ENCODE measurements around the gene ALDH4A1.

ALDH4A1 gene

GRCh38 chr1:18917071-18917799, 14.9 kb upstream of the ALDH4A1 start:
- no peak overlapping the region for H3K4me3 ChIP-seq (ENCODE audit: low read length)
- DNase-seq (ENCODE audit: low read depth): no peak
- TF ChIP-seq, protein P1, sequence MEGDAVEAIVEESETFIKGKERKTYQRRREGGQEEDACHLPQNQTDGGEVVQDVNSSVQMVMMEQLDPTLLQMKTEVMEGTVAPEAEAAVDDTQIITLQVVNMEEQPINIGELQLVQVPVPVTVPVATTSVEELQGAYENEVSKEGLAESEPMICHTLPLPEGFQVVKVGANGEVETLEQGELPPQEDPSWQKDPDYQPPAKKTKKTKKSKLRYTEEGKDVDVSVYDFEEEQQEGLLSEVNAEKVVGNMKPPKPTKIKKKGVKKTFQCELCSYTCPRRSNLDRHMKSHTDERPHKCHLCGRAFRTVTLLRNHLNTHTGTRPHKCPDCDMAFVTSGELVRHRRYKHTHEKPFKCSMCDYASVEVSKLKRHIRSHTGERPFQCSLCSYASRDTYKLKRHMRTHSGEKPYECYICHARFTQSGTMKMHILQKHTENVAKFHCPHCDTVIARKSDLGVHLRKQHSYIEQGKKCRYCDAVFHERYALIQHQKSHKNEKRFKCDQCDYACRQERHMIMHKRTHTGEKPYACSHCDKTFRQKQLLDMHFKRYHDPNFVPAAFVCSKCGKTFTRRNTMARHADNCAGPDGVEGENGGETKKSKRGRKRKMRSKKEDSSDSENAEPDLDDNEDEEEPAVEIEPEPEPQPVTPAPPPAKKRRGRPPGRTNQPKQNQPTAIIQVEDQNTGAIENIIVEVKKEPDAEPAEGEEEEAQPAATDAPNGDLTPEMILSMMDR (conservative IDR thresholded peaks at IDR 0.05; ENCODE audit: low read depth, low read length): no peak

DNA sequence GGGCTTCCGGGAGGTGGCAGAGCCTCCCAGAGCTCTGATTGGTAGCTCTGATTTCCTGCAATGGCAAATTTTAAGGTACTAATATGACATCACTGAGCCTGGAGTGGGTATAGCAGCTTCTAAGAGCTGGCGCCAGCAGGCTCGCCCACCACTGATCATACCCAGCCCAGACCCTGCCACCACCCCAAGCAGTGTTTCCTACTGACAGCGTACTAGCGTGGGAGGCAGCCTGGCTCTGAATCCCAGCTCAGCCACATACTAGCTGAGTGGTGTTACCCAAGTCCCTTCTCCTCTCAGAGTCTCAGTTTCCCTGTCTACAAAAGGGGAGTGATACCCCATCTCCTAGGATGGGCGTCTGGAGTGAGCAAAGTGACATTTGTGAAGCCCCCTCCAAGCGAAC, 13.0 kb upstream of the ALDH4A1 start:
- no peak overlapping the region for H3K4me3 ChIP-seq (ENCODE audit: low read length)
- no peak for DNase-seq (ENCODE audit: low read depth)
- TF ChIP-seq, protein P1 (conservative IDR thresholded peaks at IDR 0.05; ENCODE audit: low read depth, low read length): no peak

DNA sequence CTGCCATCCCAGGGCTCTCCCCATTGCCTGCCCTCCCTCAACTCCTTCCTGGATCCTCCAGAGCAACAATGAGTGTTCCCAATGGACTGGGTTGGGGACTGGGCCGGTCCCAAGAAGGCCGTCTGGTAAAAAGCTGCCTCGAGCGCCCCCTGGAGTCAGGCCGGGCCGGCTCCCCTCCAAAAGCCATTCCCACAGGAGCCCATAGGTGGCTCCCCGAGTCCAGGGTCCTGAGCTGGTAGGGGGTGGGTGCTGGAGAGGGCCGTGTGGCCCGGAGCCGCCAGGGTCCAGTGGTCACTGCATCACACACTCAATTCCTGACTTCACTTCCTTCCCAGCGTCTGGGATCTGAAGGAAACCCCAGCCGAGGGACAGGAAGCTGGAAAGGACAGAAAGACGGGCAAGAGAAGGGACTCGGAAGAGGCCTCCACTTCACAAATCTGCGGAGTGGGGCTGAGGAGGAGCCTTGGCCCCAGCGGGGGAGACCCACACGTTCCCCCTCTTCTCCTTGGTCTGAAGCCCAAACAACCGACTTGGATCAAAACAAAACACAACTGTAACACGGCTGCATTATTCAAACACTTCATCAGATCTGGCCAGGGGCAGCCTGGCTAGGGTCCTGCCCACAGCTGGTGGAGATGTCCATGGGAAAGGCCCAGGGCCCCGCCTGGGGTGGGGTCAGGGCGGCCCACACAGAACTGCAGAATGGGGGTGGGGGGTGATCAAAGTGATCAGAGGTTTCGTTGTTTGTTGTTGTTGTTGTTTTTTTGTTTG, 10.9 kb upstream of the ALDH4A1 start:
- no peak for DNase-seq (ENCODE audit: low read depth)
- TF ChIP-seq, protein P1 (conservative IDR thresholded peaks at IDR 0.05; ENCODE audit: low read depth, low read length): peak; percentile 99
- H3K4me3 ChIP-seq (ENCODE audit: low read length): no peak overlapping the region

- TF ChIP-seq, protein P1 (conservative IDR thresholded peaks at IDR 0.05; ENCODE audit: low read depth, low read length): no peak
- DNase-seq (ENCODE audit: low read depth): no peak
- H3K4me3 ChIP-seq (ENCODE audit: low read length): no peak overlapping the region
Observed at GRCh38 chr1:18912550-18912949, 10.2 kb upstream of the ALDH4A1 start.

GRCh38 chr1:18908911-18909771, 6.8 kb upstream of the ALDH4A1 start:
- no peak overlapping the region for H3K4me3 ChIP-seq (ENCODE audit: low read length)
- TF ChIP-seq, protein P1 (conservative IDR thresholded peaks at IDR 0.05; ENCODE audit: low read depth, low read length): no peak
- DNase-seq (ENCODE audit: low read depth): no peak

DNA sequence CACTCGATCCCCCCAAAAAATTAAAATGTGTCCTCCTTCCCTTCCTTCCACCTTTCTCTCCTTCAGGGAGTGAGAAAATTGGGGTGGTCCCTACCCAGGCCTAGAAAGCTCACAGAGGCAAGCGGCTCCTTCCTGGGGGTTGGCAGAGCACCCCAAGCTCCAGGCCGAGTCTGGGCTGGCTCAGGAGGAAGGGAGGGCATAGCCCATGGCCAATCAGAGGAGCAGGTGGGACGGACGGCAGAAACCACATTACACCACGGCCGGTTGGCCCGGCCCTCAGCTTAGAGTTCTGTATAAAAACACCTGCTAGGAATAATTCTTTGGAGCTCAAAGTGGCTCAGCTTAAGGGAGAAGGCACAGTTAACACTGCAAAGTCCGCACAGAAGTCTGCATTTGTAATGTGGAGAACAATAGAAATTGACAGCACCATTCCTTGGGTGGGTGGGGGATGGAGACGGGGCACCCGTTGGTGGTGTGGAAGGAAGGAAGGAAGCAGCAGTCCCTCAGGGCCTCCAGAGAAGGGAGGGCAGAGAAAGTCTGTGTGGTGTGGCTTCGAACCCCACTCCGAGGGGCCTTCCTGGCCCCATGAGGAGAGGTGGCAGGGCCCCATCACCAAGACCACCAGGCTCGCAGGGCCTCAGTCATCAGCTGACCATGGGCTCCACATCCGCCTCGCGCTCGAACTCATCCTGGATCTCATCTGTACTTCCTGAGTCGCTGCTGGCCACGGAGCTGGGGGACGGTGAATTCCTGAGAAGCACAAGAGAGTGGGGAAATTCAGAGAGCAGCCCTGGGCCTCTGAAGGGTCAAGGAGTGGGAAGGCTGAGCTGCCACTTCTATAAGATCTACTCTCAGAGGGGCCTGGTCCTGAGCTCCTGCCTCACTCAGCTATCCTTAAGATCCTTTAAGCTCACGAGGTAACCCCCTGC, 5.8 kb upstream of the ALDH4A1 start:
- no peak for DNase-seq (ENCODE audit: low read depth)
- no peak overlapping the region for H3K4me3 ChIP-seq (ENCODE audit: low read length)
- TF ChIP-seq, protein P1 (conservative IDR thresholded peaks at IDR 0.05; ENCODE audit: low read depth, low read length): no peak

All from retinal pigment epithelial cell (primary cell).